ENCODE measurements around the gene DMBT1.

DNA sequence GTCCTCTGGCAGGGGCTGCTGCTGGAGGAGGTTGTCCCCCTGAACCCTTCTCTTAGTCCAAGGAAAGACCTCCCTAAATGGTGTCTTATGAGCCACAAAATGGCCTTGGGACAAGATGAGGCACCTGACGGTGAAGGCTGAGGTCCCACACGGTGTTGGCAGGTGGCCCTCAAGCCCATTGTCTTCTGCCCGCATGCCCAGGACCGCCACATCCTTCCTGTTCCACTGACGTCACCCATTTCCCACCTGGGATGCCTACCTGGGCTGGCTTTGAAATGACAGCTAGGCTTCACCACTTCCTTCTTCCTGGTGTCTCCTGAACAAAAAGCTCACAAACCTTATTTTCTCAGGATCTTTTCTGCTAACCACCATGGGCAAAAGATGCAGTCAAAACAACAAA, 2.1 kb upstream of the DMBT1 start:
- TF ChIP-seq ZNF384 (IDR thresholded peaks at IDR 0.05) = no peak
- TF ChIP-seq SP1 (IDR thresholded peaks at IDR 0.05) = no peak
- no peak for TF ChIP-seq SUZ12 (IDR thresholded peaks at IDR 0.05)
- TF ChIP-seq FOXM1 (IDR thresholded peaks at IDR 0.05; ENCODE audit: borderline replicate concordance) = no peak
- TF ChIP-seq NFRKB (IDR thresholded peaks at IDR 0.05) = no peak
- no peak for TF ChIP-seq FOXA1 (IDR thresholded peaks at IDR 0.05)
- TF ChIP-seq FOXK2 (IDR thresholded peaks at IDR 0.05) = no peak
- no peak for TF ChIP-seq BHLHE40 (IDR thresholded peaks at IDR 0.05; ENCODE audit: borderline replicate concordance)

All from HEK293T (cell line).